ENCODE measurements around the gene HDAC1.

- TF ChIP-seq FOXA1 (IDR thresholded peaks at IDR 0.05) (no peak), SUZ12 (IDR thresholded peaks at IDR 0.05) (no peak), ZNF384 (IDR thresholded peaks at IDR 0.05) (no peak), HDGF (IDR thresholded peaks at IDR 0.05; ENCODE audit: borderline replicate concordance) (no peak)
These were observed 61.5 kb downstream of the HDAC1 start for GRCh38 chr1:32353431-32353830.
